Right atrium auricular region (tissue), 2 donors: Measurements from ENCODE around the gene RNASEL. TPM values are rescaled to one million over a fixed set of nuclear protein-coding genes. Genes with fewer than 3 reads are reported as not detected.

Experiments used
- DNase-seq: peaks from one replicate; pipeline ENCODE4 v3.0.0-alpha.2; 2019; ENCODE audit warnings: low spot score
- H3K27ac ChIP-seq, 2 donors: fragments of 200-600 bp; sonication (generic); 1 replicate in 1 of 2; 2 replicates in 1 of 2; pipeline ENCODE4 v1.5.1; 2016 to 2019
- H3K27me3 ChIP-seq, 2 donors: fragments of 200-600 bp; sonication (generic); one replicate each; pipeline versions ENCODE4 v1.5.1 to v1.6.0; 2017 to 2019
- H3K36me3 ChIP-seq: fragments of 200-600 bp; sonication (generic); one replicate; pipeline ENCODE4 v1.5.1; 2016
- H3K4me1 ChIP-seq, 2 donors: fragments of 200-600 bp; sonication (generic); one replicate each; pipeline versions ENCODE4 v1.5.1 to v1.6.0; 2017 to 2019
- H3K4me3 ChIP-seq, 2 donors: fragments of 200-600 bp; sonication (generic); 1 replicate in 1 of 2; 2 replicates in 1 of 2; pipeline ENCODE4 v1.5.1; 2017 to 2019; ENCODE audit warnings: mild to moderate bottlenecking in 1 of 2, moderate library complexity in 1 of 2
- H3K9me3 ChIP-seq, 2 donors: fragments of 200-600 bp; sonication (generic); one replicate each; pipeline ENCODE4 v1.5.1; 2019
- total RNA-seq, 2 donors: library from RNA; depleted of rRNA; stranded (reverse); fragments of >200 nt; gene quantifications; one replicate each; pipeline ENCODE4 v1.1.0, GENCODE V29; 2016
- TF ChIP-seq, protein P1 (sequence below), 2 donors: fragments of 200-600 bp; sonication (generic); IDR thresholded peaks; one replicate each; pipeline ENCODE4 v1.5.1; 2019; ENCODE audit warnings: antibody characterized with exemption in 2 of 2

Gene RNASEL
- total RNA-seq, 2 donors from 2014 or later, result 2.0 to 4.5 TPM

- no peaks in the 10 kb centered on the region for H3K36me3 ChIP-seq
- H3K4me3 ChIP-seq, result no peak overlapping the region
- no peak for DNase-seq
- TF ChIP-seq, protein P1, sequence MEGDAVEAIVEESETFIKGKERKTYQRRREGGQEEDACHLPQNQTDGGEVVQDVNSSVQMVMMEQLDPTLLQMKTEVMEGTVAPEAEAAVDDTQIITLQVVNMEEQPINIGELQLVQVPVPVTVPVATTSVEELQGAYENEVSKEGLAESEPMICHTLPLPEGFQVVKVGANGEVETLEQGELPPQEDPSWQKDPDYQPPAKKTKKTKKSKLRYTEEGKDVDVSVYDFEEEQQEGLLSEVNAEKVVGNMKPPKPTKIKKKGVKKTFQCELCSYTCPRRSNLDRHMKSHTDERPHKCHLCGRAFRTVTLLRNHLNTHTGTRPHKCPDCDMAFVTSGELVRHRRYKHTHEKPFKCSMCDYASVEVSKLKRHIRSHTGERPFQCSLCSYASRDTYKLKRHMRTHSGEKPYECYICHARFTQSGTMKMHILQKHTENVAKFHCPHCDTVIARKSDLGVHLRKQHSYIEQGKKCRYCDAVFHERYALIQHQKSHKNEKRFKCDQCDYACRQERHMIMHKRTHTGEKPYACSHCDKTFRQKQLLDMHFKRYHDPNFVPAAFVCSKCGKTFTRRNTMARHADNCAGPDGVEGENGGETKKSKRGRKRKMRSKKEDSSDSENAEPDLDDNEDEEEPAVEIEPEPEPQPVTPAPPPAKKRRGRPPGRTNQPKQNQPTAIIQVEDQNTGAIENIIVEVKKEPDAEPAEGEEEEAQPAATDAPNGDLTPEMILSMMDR (IDR thresholded peaks at IDR 0.05), result no peak
- H3K27ac ChIP-seq, result no peak overlapping the region
- no peaks in the 10 kb centered on the region for H3K27me3 ChIP-seq
- H3K4me1 ChIP-seq, result no peaks in the 10 kb centered on the region
- H3K9me3 ChIP-seq, result peaks cover 0 to 35% of the 10 kb centered on the region in 2 donors
Measured at GRCh38 chr1:182527680-182528079, 61.4 kb downstream of the RNASEL start.

DNA sequence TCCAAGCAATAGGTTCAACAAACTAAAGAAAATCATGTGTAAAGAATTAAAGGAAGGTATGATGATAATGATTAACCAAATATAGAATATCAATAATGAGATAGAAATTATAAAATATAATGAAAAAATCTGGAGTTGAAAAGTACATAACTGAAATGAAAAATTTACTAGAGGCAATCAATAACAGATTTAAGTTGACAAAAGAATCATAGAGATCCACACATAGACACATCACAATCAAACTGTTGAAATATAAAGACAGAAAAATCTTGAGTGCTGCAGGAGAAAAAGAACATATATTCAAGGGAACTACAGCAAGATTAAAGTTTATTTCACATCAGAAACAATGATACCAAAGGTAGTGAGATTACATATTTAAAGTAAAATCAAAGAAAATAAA is 63.7 kb downstream of the RNASEL start:
- TF ChIP-seq, protein P1 (IDR thresholded peaks at IDR 0.05), result no peak
- Histone ChIP-seq H3K4me3 (no peak overlapping the region), H3K27me3 (no peaks in the 10 kb centered on the region), H3K9me3 (peaks cover 0 to 35% of the 10 kb centered on the region in 2 donors), H3K36me3 (no peaks in the 10 kb centered on the region), H3K27ac (no peak overlapping the region), H3K4me1 (no peaks in the 10 kb centered on the region)
- DNase-seq, result no peak

Other genes with a start within 250 kb of the RNASEL start
- gene GLUL, start 197.5 kb downstream of the RNASEL start, total RNA-seq, result 100 to 1,000 TPM; 381 to 632 TPM
- not detected for gene TEDDM1, start 188.6 kb downstream of the RNASEL start, total RNA-seq
- not detected for gene RGSL1, start 139.1 kb downstream of the RNASEL start, total RNA-seq
- gene RGS16, start 15.1 kb upstream of the RNASEL start, total RNA-seq, result 1 to 10 TPM; 1.4 to 2.2 TPM
- gene RGS8, start 95.3 kb upstream of the RNASEL start, total RNA-seq, result under 1 TPM in 1 of 2 donors, not detected in 1; 0.31 TPM
- 1 to 10 TPM; 3.4 to 4.8 TPM for gene NPL, start 200.5 kb upstream of the RNASEL start, total RNA-seq